Measurements from ENCODE around the gene ARMC9. TPM values are rescaled to one million over a fixed set of nuclear protein-coding genes. Genes with fewer than 3 reads are reported as not detected.

The ARMC9 gene
- total and polyA plus RNA-seq, 2 of the 13 experiments (the other 11 are each of a cell fraction or from before 2014, with no cell fraction given), result 9.1 to 12.8 TPM

- TF ChIP-seq, protein P1, sequence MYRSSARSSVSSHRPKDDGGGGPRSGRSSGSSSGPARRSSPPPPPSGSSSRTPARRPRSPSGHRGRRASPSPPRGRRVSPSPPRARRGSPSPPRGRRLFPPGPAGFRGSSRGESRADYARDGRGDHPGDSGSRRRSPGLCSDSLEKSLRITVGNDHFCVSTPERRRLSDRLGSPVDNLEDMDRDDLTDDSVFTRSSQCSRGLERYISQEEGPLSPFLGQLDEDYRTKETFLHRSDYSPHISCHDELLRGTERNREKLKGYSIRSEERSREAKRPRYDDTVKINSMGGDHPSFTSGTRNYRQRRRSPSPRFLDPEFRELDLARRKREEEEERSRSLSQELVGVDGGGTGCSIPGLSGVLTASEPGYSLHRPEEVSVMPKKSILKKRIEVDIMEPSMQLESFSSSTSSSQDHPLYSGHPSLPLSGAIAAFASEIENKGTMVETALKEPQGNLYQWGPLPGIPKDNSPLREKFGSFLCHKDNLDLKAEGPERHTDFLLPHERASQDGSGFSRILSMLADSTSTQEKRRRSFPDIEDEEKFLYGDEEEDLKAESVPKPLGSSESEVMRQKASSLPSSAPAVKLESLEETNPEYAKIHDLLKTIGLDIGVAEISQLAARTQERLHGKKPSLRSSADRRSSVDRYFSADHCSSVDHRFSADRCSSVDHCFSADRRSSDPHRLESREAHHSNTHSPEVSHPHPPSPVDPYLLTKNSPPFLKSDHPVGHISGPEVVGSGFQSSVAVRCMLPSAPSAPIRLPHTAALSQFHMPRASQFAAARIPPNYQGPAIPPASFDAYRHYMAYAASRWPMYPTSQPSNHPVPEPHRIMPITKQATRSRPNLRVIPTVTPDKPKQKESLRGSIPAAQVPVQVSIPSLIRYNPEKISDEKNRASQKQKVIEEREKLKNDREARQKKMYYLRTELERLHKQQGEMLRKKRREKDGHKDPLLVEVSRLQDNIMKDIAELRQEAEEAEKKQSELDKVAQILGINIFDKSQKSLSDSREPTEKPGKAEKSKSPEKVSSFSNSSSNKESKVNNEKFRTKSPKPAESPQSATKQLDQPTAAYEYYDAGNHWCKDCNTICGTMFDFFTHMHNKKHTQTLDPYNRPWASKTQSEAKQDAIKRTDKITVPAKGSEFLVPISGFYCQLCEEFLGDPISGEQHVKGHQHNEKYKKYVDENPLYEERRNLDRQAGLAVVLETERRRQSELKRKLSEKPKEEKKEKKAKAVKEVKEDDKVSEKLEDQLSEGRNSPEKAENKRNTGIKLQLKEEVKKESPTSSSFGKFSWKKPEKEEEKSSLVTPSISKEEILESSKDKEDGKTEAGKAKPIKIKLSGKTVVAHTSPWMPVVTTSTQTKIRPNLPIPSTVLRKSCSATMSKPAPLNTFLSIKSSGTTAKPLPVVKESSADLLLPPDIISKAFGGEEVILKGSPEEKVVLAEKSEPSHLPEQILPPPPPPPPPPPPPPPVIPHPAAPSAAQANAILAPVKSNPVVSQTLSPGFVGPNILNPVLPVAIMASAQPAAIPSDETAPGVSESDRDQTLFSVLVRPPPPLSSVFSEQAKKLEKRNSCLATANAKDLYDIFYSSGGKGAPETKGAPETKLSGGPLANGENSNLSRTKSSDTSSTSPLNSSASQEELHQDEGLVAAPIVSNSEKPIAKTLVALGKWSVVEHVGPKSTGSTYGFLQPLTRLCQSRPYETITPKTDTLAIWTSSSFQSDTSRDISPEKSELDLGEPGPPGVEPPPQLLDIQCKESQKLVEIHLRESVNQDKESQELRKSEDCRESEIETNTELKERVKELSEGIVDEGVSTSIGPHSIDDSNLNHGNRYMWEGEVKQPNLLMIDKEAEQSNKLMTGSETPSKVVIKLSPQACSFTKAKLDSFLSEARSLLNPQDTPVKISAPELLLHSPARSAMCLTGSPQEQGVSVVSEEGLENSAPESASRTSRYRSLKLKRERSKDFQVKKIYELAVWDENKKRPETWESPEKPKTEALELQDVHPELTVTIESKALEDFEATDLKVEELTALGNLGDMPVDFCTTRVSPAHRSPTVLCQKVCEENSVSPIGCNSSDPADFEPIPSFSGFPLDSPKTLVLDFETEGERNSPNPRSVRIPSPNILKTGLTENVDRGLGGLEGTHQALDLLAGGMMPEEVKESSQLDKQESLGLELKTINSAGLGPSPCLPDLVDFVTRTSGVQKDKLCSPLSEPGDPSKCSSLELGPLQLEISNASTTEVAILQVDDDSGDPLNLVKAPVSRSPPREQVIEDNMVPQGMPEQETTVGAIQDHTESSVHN (CRISPR knock-in tag; IDR thresholded peaks at IDR 0.05), result no peak
- TF ChIP-seq ZNF317 (CRISPR knock-in tag; IDR thresholded peaks at IDR 0.05) (no peak), HDAC2 (CRISPR knock-in tag; IDR thresholded peaks at IDR 0.05) (no peak), FOXK2 (IDR thresholded peaks at IDR 0.05) (no peak), SP4 (CRISPR knock-in tag; IDR thresholded peaks at IDR 0.05) (no peak), KLF12 (CRISPR knock-in tag; IDR thresholded peaks at IDR 0.05; ENCODE audit: borderline replicate concordance) (0 out of 2 replicates have a peak, but pooled peaks have one; percentile 19), ZBTB3 (CRISPR knock-in tag; IDR thresholded peaks at IDR 0.05; ENCODE audit: borderline replicate concordance, low read depth) (no peak), NFKB2 (CRISPR knock-in tag; IDR thresholded peaks at IDR 0.05; ENCODE audit: borderline replicate concordance) (no peak), ZNF260 (CRISPR knock-in tag; IDR thresholded peaks at IDR 0.05; ENCODE audit: borderline replicate concordance, low read depth) (no peak), CAMTA2 (CRISPR knock-in tag; IDR thresholded peaks at IDR 0.05; ENCODE audit: borderline replicate concordance) (no peak), FOSL1 (CRISPR knock-in tag; IDR thresholded peaks at IDR 0.05; ENCODE audit: borderline replicate concordance) (no peak), PHF21A (CRISPR knock-in tag; IDR thresholded peaks at IDR 0.05) (no peak; the same call in 1 of the 2 replicates), ZNF567 (CRISPR knock-in tag; IDR thresholded peaks at IDR 0.05; ENCODE audit: borderline replicate concordance) (no peak), ZNF230 (CRISPR knock-in tag; IDR thresholded peaks at IDR 0.05) (no peak), GATAD2A (CRISPR knock-in tag; IDR thresholded peaks at IDR 0.05) (no peak), ZNF232 (CRISPR knock-in tag; IDR thresholded peaks at IDR 0.05; ENCODE audit: borderline replicate concordance) (0 out of 2 replicates have a peak, but pooled peaks have one; percentile 36), ZNF703 (CRISPR knock-in tag; IDR thresholded peaks at IDR 0.05; ENCODE audit: borderline replicate concordance) (0 out of 2 replicates have a peak, but pooled peaks have one; percentile 71)
- TF ChIP-seq, protein P2, sequence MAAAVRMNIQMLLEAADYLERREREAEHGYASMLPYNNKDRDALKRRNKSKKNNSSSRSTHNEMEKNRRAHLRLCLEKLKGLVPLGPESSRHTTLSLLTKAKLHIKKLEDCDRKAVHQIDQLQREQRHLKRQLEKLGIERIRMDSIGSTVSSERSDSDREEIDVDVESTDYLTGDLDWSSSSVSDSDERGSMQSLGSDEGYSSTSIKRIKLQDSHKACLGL (CRISPR knock-in tag; IDR thresholded peaks at IDR 0.05), result peak; percentile 52; the same call in 1 of the 2 replicates
Measured at GRCh38 chr2:231190531-231191197, 7.8 kb upstream of the ARMC9 start (continued).

Data from HepG2 (cell line).